HCT116 (cell line): Measurements from ENCODE around the gene EPHA1. TPM values are rescaled to one million over a fixed set of nuclear protein-coding genes. Genes with fewer than 3 reads are reported as not detected.

Experiments
- ATAC-seq: fragments of 200-7000 bp; cut with Tn5 transposase; 2 replicates; pipeline ENCODE4 v1.9.1; 2020; ENCODE audit warnings: mild to moderate bottlenecking, moderate library complexity
- BruUV-seq: library from RNA; stranded (reverse); fragments of 400-500 nt; replicated peaks from 2 replicates; lab custom pipeline; 2021; lab: Mats Ljungman, UMichigan
- CTCF ChIA-PET: fragments of 300-600 bp; sonication (Branson Sonifier 250); formaldehyde crosslinking; loops from one replicate; lab custom pipeline; 2021; ENCODE audit warnings: antibody characterized with exemption; lab: Charles Lee
- POLR2A ChIA-PET: fragments of 300-600, 350-600 bp; sonication (Branson Sonifier 250); formaldehyde crosslinking; loops from one replicate; lab custom pipeline; 2021; ENCODE audit warnings: antibody characterized with exemption; lab: Charles Lee
- RAD21 ChIA-PET, 2 experiments: fragments of 300-600 bp; sonication (Branson Sonifier 250); formaldehyde crosslinking; loops; one replicate each; lab custom pipeline; 2023; ENCODE audit warnings: low total read pairs in 2 of 2; ENCODE audit not compliant: uncharacterized antibody in 2 of 2, unreplicated experiment in 2 of 2, low non-redundant PET in 1 of 2; lab: Charles Lee
- DNase-seq: peaks from one replicate; pipeline ENCODE4 v3.0.0-alpha.2; 2010; ENCODE audit warnings: low read depth, low spot score
- H2AFZ ChIP-seq: fragments of 200-600 bp; shearing (Covaris generic), sonication (generic); 2 replicates; pipeline ENCODE4 v1.6.1; 2017; ENCODE audit warnings: low read depth, mixed run types, mixed read lengths, antibody characterized with exemption, low read length; ENCODE audit not compliant: poor library complexity, severe bottlenecking
- H3K27ac ChIP-seq: 2 replicates; pipeline ENCODE4 v1.5.1; 2012; ENCODE audit warnings: low read depth, low read length
- H3K27me3 ChIP-seq: fragments of 200-600 bp; sonication (generic); 2 replicates; pipeline ENCODE4 v1.6.1; 2016; ENCODE audit warnings: mixed run types, low read length, mixed read lengths; ENCODE audit not compliant: insufficient read depth
- H3K36me3 ChIP-seq, 2 experiments: fragments of 200-500 bp in 1 of 2; fragments of 200-600 bp in 1 of 2; sonication (Bioruptor generic) in 1 of 2; sonication (generic) in 1 of 2; 2 replicates each; pipeline versions ENCODE4 v1.5.1 to v1.6.1; 2014 to 2016; ENCODE audit warnings: low read length in 2 of 2, inconsistent platforms in 1 of 2, mixed read lengths in 1 of 2, mixed run types in 1 of 2; ENCODE audit not compliant: insufficient read depth in 2 of 2, control insufficient read depth in 1 of 2
- H3K4me1 ChIP-seq, 2 experiments: fragments of 200-600 bp in 1 of 2; sonication (generic) in 1 of 2; 2 replicates each; pipeline versions ENCODE4 v1.5.1 to v1.6.1; 2012 to 2017; ENCODE audit warnings: low read length in 2 of 2, inconsistent platforms in 1 of 2, mild to moderate bottlenecking in 1 of 2, mixed read lengths in 1 of 2, mixed run types in 1 of 2, moderate library complexity in 1 of 2; ENCODE audit not compliant: insufficient read depth in 2 of 2, control insufficient read depth in 1 of 2
- H3K4me2 ChIP-seq: fragments of 200-600 bp; sonication (generic); 2 replicates; pipeline ENCODE4 v1.6.1; 2017; ENCODE audit warnings: mixed run types, low read length, mixed read lengths
- H3K4me3 ChIP-seq, 2 experiments: fragments of 200-600 bp in 1 of 2; sonication (generic) in 1 of 2; replicated peaks in 1 of 2; 2 replicates each; pipeline ENCODE4 v1.5.1; 2011 to 2016; ENCODE audit warnings: low read length in 2 of 2, control low read depth in 1 of 2, low read depth in 1 of 2, mild to moderate bottlenecking in 1 of 2, mixed read lengths in 1 of 2, mixed run types in 1 of 2
- H3K79me2 ChIP-seq: fragments of 200-600 bp; sonication (generic); 2 replicates; pipeline ENCODE4 v1.6.1; 2017; ENCODE audit warnings: mild to moderate bottlenecking, mixed run types, low read length, moderate library complexity, mixed read lengths; ENCODE audit not compliant: insufficient read depth
- H3K9ac ChIP-seq: fragments of 200-600 bp; sonication (generic); 2 replicates; pipeline ENCODE4 v1.6.1; 2016; ENCODE audit warnings: low read length, mixed read lengths
- H3K9me2 ChIP-seq: fragments of 200-600 bp; sonication (generic), shearing (Covaris generic); 2 replicates; pipeline ENCODE4 v1.6.1; 2017; ENCODE audit warnings: mixed run types, mild to moderate bottlenecking, moderate library complexity; ENCODE audit not compliant: insufficient read depth
- H3K9me3 ChIP-seq, 2 experiments: fragments of 200-500 bp in 1 of 2; fragments of 200-600 bp in 1 of 2; sonication (Bioruptor generic) in 1 of 2; sonication (generic) in 1 of 2; 2 replicates each; pipeline ENCODE4 v1.6.1; 2014 to 2017; ENCODE audit warnings: low read length in 2 of 2, mixed read lengths in 2 of 2, inconsistent platforms in 1 of 2, low read depth in 1 of 2, mild to moderate bottlenecking in 1 of 2, mixed run types in 1 of 2, moderate library complexity in 1 of 2; ENCODE audit not compliant: control insufficient read depth in 1 of 2, insufficient read depth in 1 of 2
- H4K20me1 ChIP-seq: fragments of 200-600 bp; sonication (generic), shearing (Covaris generic); 2 replicates; pipeline ENCODE4 v1.6.1; 2017; ENCODE audit warnings: mixed run types, mild to moderate bottlenecking, moderate library complexity; ENCODE audit not compliant: insufficient read depth
- CBX3 ChIP-seq: IDR thresholded peaks from 2 replicates; pipeline ENCODE4 v1.6.1; 2012; ENCODE audit warnings: low read depth
- EGR1 ChIP-seq: IDR thresholded peaks from 2 replicates; pipeline ENCODE4 v1.6.1; 2012; ENCODE audit warnings: low read depth
- ELF1 ChIP-seq: IDR thresholded peaks from 2 replicates; pipeline ENCODE4 v1.6.1; 2012; ENCODE audit warnings: low read depth, borderline replicate concordance
- EZH2phosphoT487 ChIP-seq: fragments of 200-600 bp; IDR thresholded peaks from 2 replicates; pipeline ENCODE4 v1.6.1; 2018; ENCODE audit warnings: antibody characterized with exemption, borderline replicate concordance
- FOSL1 ChIP-seq: IDR thresholded peaks from 2 replicates; pipeline ENCODE4 v1.6.1; 2012; ENCODE audit warnings: low read depth
- JUND ChIP-seq: IDR thresholded peaks from 2 replicates; pipeline ENCODE4 v1.6.1; 2012
- POLR2AphosphoS5 ChIP-seq: IDR thresholded peaks from 2 replicates; pipeline ENCODE4 v1.6.1; 2011; ENCODE audit warnings: mild to moderate bottlenecking, low read depth, low read length, moderate library complexity
- RAD21 ChIP-seq: IDR thresholded peaks from 2 replicates; pipeline ENCODE4 v1.6.1; 2012; ENCODE audit warnings: low read depth, mild to moderate bottlenecking
- REST ChIP-seq: IDR thresholded peaks from 2 replicates; pipeline ENCODE4 v1.6.1; 2012; ENCODE audit warnings: low read depth
- SIN3A ChIP-seq: IDR thresholded peaks from 2 replicates; pipeline ENCODE4 v1.6.1; 2012; ENCODE audit warnings: low read depth
- SP1 ChIP-seq: IDR thresholded peaks from 2 replicates; pipeline ENCODE4 v1.6.1; 2012; ENCODE audit warnings: low read depth
- SRF ChIP-seq: IDR thresholded peaks from 2 replicates; pipeline ENCODE4 v1.6.1; 2012; ENCODE audit warnings: low read depth
- YY1 ChIP-seq: IDR thresholded peaks from 2 replicates; pipeline ENCODE4 v1.6.1; 2011; ENCODE audit warnings: low read length, low read depth, moderate library complexity, mild to moderate bottlenecking; ENCODE audit not compliant: insufficient replicate concordance; ENCODE audit errors: extremely low read depth
- ZFX ChIP-seq: fragments of 450-650 bp; IDR thresholded peaks from 2 replicates; pipeline ENCODE4 v1.6.1; 2017
- ZNF274 ChIP-seq: fragments of 200-500 bp; sonication (Bioruptor generic); IDR thresholded peaks from 2 replicates; pipeline ENCODE4 v1.6.1; 2014; ENCODE audit warnings: mild to moderate bottlenecking, low read depth, low read length, inconsistent platforms
- intact Hi-C: fragments of 100-400 bp; cut with micrococcal nuclease; formaldehyde crosslinking; loops from 2 replicates; pipeline ENCODE4 v1.10.0; 2022
- total RNA-seq: library from RNA; stranded (reverse); gene quantifications from one replicate; pipeline ENCODE4 v1.2.1, GENCODE V29; 2021; ENCODE audit not compliant: unreplicated experiment
- TF ChIP-seq, protein P1 (sequence below): IDR thresholded peaks from 2 replicates; pipeline ENCODE4 v1.6.1; 2012
- TF ChIP-seq, protein P2 (sequence below): IDR thresholded peaks from 2 replicates; pipeline ENCODE4 v1.6.1; 2011; ENCODE audit warnings: mild to moderate bottlenecking, low read length, moderate library complexity; ENCODE audit not compliant: insufficient replicate concordance; ENCODE audit errors: extremely low read depth

Gene EPHA1
- total RNA-seq, 1 experiment from 2014 or later = 29.9 TPM

GRCh38 chr7:143455942-143456341 is 47.3 kb upstream of the EPHA1 start:
- ATAC-seq (no peak), DNase-seq (no peak)
- H3K36me3 ChIP-seq = no peaks in the 10 kb centered on the region
- POLR2A ChIA-PET = no interaction called here
- TF ChIP-seq RAD21 (no peak), ZFX (no peak), SIN3A (no peak)
- TF ChIP-seq, all 23 proteins: peak for 0
- Histone ChIP-seq H3K27ac (no peak overlapping the region), H3K4me2 (no peak overlapping the region), H2AFZ (no peak overlapping the region), H3K9ac (no peak overlapping the region), H3K9me3 (no peaks in the 10 kb centered on the region), H3K9me2 (no peaks in the 10 kb centered on the region), H3K4me3 (no peak overlapping the region), H3K4me1 (no peaks in the 10 kb centered on the region), H4K20me1 (no peaks in the 10 kb centered on the region), H3K79me2 (no peaks in the 10 kb centered on the region), H3K27me3 (no peaks in the 10 kb centered on the region)
- BruUV-seq = no TSS peak
- intact Hi-C loops = no loop called here
- ChIA-PET RAD21 (no interaction called here), CTCF (no interaction called here)

- Histone ChIP-seq H3K9me3 (no peaks in the 10 kb centered on the region), H3K27me3 (no peaks in the 10 kb centered on the region), H3K4me3 (no peak overlapping the region), H3K4me1 (no peaks in the 10 kb centered on the region), H3K9ac (no peak overlapping the region), H2AFZ (no peak overlapping the region), H3K9me2 (no peaks in the 10 kb centered on the region), H3K27ac (no peak overlapping the region), H3K79me2 (no peaks in the 10 kb centered on the region), H3K4me2 (no peak overlapping the region), H4K20me1 (no peaks in the 10 kb centered on the region), H3K36me3 (no peaks in the 10 kb centered on the region)
- CTCF ChIA-PET = no interaction called here
- DNase-seq (no peak), ATAC-seq (no peak)
- BruUV-seq = no TSS peak
- RAD21 ChIA-PET = no interaction called here
- POLR2A ChIA-PET = no interaction called here
- intact Hi-C loops = no loop called here
- TF ChIP-seq EZH2phosphoT487 (no peak), ELF1 (no peak), SP1 (no peak), ZNF274 (no peak), EGR1 (no peak), SRF (no peak), REST (no peak), JUND (no peak), CBX3 (no peak), SIN3A (no peak), YY1 (no peak), FOSL1 (no peak), POLR2AphosphoS5 (no peak), RAD21 (no peak)
- TF ChIP-seq, protein P1, sequence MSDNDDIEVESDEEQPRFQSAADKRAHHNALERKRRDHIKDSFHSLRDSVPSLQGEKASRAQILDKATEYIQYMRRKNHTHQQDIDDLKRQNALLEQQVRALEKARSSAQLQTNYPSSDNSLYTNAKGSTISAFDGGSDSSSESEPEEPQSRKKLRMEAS = no peak
- TF ChIP-seq, protein P2, sequence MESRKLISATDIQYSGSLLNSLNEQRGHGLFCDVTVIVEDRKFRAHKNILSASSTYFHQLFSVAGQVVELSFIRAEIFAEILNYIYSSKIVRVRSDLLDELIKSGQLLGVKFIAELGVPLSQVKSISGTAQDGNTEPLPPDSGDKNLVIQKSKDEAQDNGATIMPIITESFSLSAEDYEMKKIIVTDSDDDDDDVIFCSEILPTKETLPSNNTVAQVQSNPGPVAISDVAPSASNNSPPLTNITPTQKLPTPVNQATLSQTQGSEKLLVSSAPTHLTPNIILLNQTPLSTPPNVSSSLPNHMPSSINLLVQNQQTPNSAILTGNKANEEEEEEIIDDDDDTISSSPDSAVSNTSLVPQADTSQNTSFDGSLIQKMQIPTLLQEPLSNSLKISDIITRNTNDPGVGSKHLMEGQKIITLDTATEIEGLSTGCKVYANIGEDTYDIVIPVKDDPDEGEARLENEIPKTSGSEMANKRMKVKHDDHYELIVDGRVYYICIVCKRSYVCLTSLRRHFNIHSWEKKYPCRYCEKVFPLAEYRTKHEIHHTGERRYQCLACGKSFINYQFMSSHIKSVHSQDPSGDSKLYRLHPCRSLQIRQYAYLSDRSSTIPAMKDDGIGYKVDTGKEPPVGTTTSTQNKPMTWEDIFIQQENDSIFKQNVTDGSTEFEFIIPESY = no peak
These were observed 46.8 kb upstream of the EPHA1 start for GRCh38 chr7:143455491-143455890.
